IMR-90 (cell line): ENCODE measurements around the gene SCN4A. TPM values are rescaled to one million over a fixed set of nuclear protein-coding genes. Genes with fewer than 3 reads are reported as not detected.

Experiments used
- ATAC-seq: fragments of 200-7000 bp; cut with Tn5 transposase; 2 replicates; pipeline ENCODE4 v1.9.1; 2020; ENCODE audit warnings: low read depth, mild to moderate bottlenecking, moderate library complexity
- BruUV-seq: library from RNA; stranded (reverse); fragments of 400-500 nt; replicated peaks from 2 replicates; lab custom pipeline; 2021; lab: Mats Ljungman, UMichigan
- CTCF ChIA-PET: fragments of 300-600 bp; formaldehyde crosslinking; extraction: SDS; loops from one replicate; lab custom pipeline; 2021; ENCODE audit warnings: antibody characterized with exemption; lab: Yijun Ruan, JAX
- POLR2A ChIA-PET: fragments of 300-600 bp; sonication (Branson Sonifier 250); formaldehyde crosslinking; loops from one replicate; lab custom pipeline; 2022; ENCODE audit warnings: antibody characterized with exemption; ENCODE audit not compliant: unreplicated experiment; lab: Charles Lee
- DNase-seq: peaks from one replicate; pipeline ENCODE4 v3.0.0; 2013
- H2AFZ ChIP-seq: replicated peaks from 2 replicates; pipeline ENCODE3; 2013; ENCODE audit warnings: low read length, mild to moderate bottlenecking; ENCODE audit not compliant: poor library complexity
- H2AK5ac ChIP-seq: 2 replicates; pipeline ENCODE4 v1.6.1; 2013; ENCODE audit warnings: low read depth, low read length, inconsistent platforms
- H2AK9ac ChIP-seq: replicated peaks from 2 replicates; pipeline ENCODE3; 2013; ENCODE audit warnings: mild to moderate bottlenecking, low read depth, low read length, moderate library complexity; ENCODE audit not compliant: poor library complexity
- H2BK120ac ChIP-seq: 2 replicates; pipeline ENCODE4 v1.6.1; 2013; ENCODE audit warnings: low read depth, low read length, inconsistent platforms
- H2BK15ac ChIP-seq: 3 replicates; pipeline ENCODE4 v1.6.1; 2013; ENCODE audit warnings: low read depth, low read length, inconsistent platforms
- H2BK20ac ChIP-seq: 2 replicates; pipeline ENCODE4 v1.6.1; 2013; ENCODE audit warnings: low read depth, mild to moderate bottlenecking, inconsistent platforms, low read length, moderate library complexity
- H2BK5ac ChIP-seq: 2 replicates; pipeline ENCODE4 v1.6.1; 2013; ENCODE audit warnings: mild to moderate bottlenecking, low read depth, low read length, inconsistent platforms; ENCODE audit not compliant: poor library complexity, severe bottlenecking
- H3K14ac ChIP-seq: replicated peaks from 2 replicates; pipeline ENCODE4 v1.6.1; 2013; ENCODE audit warnings: low read depth, low read length, inconsistent platforms
- H3K18ac ChIP-seq: 2 replicates; pipeline ENCODE4 v1.6.1; 2013; ENCODE audit warnings: low read depth, low read length, control low read depth
- H3K23ac ChIP-seq: 2 replicates; pipeline ENCODE4 v1.6.1; 2013; ENCODE audit warnings: low read depth, low read length, inconsistent platforms
- H3K27ac ChIP-seq: 2 replicates; pipeline ENCODE4 v1.5.1; 2013; ENCODE audit warnings: mild to moderate bottlenecking, control low read depth, low read length; ENCODE audit not compliant: insufficient read depth
- H3K27me3 ChIP-seq: 2 replicates; pipeline ENCODE4 v1.6.1; 2013; ENCODE audit warnings: low read length; ENCODE audit not compliant: control insufficient read depth, insufficient read depth
- H3K36me3 ChIP-seq: 2 replicates; pipeline ENCODE4 v1.6.1; 2013; ENCODE audit warnings: low read length, mixed read lengths; ENCODE audit not compliant: control insufficient read depth, insufficient read depth
- H3K4ac ChIP-seq: 2 replicates; pipeline ENCODE4 v1.6.1; 2013; ENCODE audit warnings: low read depth, low read length, inconsistent platforms
- H3K4me1 ChIP-seq: 2 replicates; pipeline ENCODE4 v1.6.1; 2013; ENCODE audit warnings: low read length, mixed read lengths; ENCODE audit not compliant: control insufficient read depth, insufficient read depth
- H3K4me2 ChIP-seq: 2 replicates; pipeline ENCODE4 v1.6.1; 2013; ENCODE audit warnings: low read depth, mild to moderate bottlenecking, control low read depth, low read length, moderate library complexity
- H3K4me3 ChIP-seq: 2 replicates; pipeline ENCODE4 v1.5.1; 2013; ENCODE audit warnings: low read depth, mild to moderate bottlenecking, control low read depth, low read length, moderate library complexity; ENCODE audit not compliant: insufficient read depth
- H3K56ac ChIP-seq: 2 replicates; pipeline ENCODE4 v1.6.1; 2013; ENCODE audit warnings: low read length, inconsistent platforms; ENCODE audit not compliant: insufficient read depth; ENCODE audit errors: extremely low read depth
- H3K79me1 ChIP-seq, 2 experiments: 2 replicates each; pipeline ENCODE4 v1.6.1; 2013; ENCODE audit warnings: low read length in 2 of 2, inconsistent platforms in 1 of 2, low read depth in 1 of 2
- H3K9ac ChIP-seq: 2 replicates; pipeline ENCODE4 v1.6.1; 2013; ENCODE audit warnings: low read depth, low read length, control low read depth
- H3K9me1 ChIP-seq: 2 replicates; pipeline ENCODE4 v1.6.1; 2013; ENCODE audit warnings: low read length, inconsistent platforms; ENCODE audit not compliant: insufficient read depth
- H3K9me3 ChIP-seq: 2 replicates; pipeline ENCODE4 v1.6.1; 2013; ENCODE audit warnings: low read length; ENCODE audit not compliant: control insufficient read depth, insufficient read depth
- H4K20me1 ChIP-seq: 2 replicates; pipeline ENCODE4 v1.6.1; 2013; ENCODE audit warnings: low read length, inconsistent platforms; ENCODE audit not compliant: insufficient read depth
- H4K5ac ChIP-seq: 2 replicates; pipeline ENCODE4 v1.6.1; 2013; ENCODE audit warnings: mild to moderate bottlenecking, low read depth, low read length, control low read depth
- H4K8ac ChIP-seq, 2 experiments: 2 replicates each; pipeline ENCODE4 v1.6.1; 2013; ENCODE audit warnings: low read depth in 2 of 2, low read length in 2 of 2, control low read depth in 1 of 2, inconsistent platforms in 1 of 2
- H4K91ac ChIP-seq: 2 replicates; pipeline ENCODE4 v1.6.1; 2013; ENCODE audit warnings: low read depth, low read length, inconsistent platforms; ENCODE audit not compliant: insufficient read depth
- CEBPB ChIP-seq: IDR thresholded peaks from 2 replicates; pipeline ENCODE4 v1.6.1; 2012; ENCODE audit warnings: low read depth, low read length, improper control_type of control experiment
- CHD1 ChIP-seq: IDR thresholded peaks from 2 replicates; pipeline ENCODE4 v1.6.1; 2012; ENCODE audit warnings: low read depth, low read length, improper control_type of control experiment
- ELK1 ChIP-seq: fragments of 150-350 bp; IDR thresholded peaks from 2 replicates; pipeline ENCODE4 v1.6.1; 2016; ENCODE audit warnings: low read depth, mild to moderate bottlenecking, low read length, moderate library complexity, borderline replicate concordance
- MAFK ChIP-seq: IDR thresholded peaks from 2 replicates; pipeline ENCODE4 v1.6.1; 2012; ENCODE audit warnings: low read depth, low read length, improper control_type of control experiment
- MAZ ChIP-seq: IDR thresholded peaks from 2 replicates; pipeline ENCODE4 v1.6.1; 2012; ENCODE audit warnings: low read depth, mild to moderate bottlenecking, low read length, improper control_type of control experiment, moderate library complexity, borderline replicate concordance
- MXI1 ChIP-seq: IDR thresholded peaks from 2 replicates; pipeline ENCODE4 v1.6.1; 2012; ENCODE audit warnings: low read depth, mild to moderate bottlenecking, low read length, moderate library complexity, borderline replicate concordance
- NFE2L2 ChIP-seq: fragments of 150-350 bp; IDR thresholded peaks from 2 replicates; pipeline ENCODE4 v1.6.1; 2016; ENCODE audit warnings: low read depth, mild to moderate bottlenecking, low read length
- POLR2A ChIP-seq: IDR thresholded peaks from 2 replicates; pipeline ENCODE4 v1.6.1; 2012; ENCODE audit warnings: mild to moderate bottlenecking, low read depth, low read length
- RAD21 ChIP-seq: IDR thresholded peaks from 2 replicates; pipeline ENCODE4 v1.6.1; 2012; ENCODE audit warnings: low read length, improper control_type of control experiment
- RCOR1 ChIP-seq: IDR thresholded peaks from 2 replicates; pipeline ENCODE4 v1.6.1; 2012; ENCODE audit warnings: mild to moderate bottlenecking, low read length, improper control_type of control experiment; ENCODE audit not compliant: insufficient replicate concordance
- RFX5 ChIP-seq: IDR thresholded peaks from 2 replicates; pipeline ENCODE4 v1.8.0; 2012; ENCODE audit warnings: low read depth, mild to moderate bottlenecking, low read length, moderate library complexity
- SMC3 ChIP-seq: fragments of 150-350 bp; IDR thresholded peaks from 2 replicates; pipeline ENCODE4 v1.6.1; 2016; ENCODE audit warnings: low read depth, mild to moderate bottlenecking, antibody characterized with exemption, low read length, moderate library complexity
- WGBS, 2 experiments: methylation state at CpG; one replicate each; pipeline versions ENCODE4 v1.1.5 to v1.1.7; 2013; ENCODE audit warnings: missing lambda C conversion rate in 2 of 2; ENCODE audit not compliant: insufficient read length in 1 of 2; ENCODE audit errors: extremely low coverage in 2 of 2; 5-methylcytosine and 5-hydroxymethylcytosine counted together
- dilution Hi-C: fragments of 300-500 bp; cut with HindIII; formaldehyde crosslinking; loops from one replicate; pipeline ENCODE4 v1.14.3; 2018; ENCODE audit warnings: low sequenced_read_pairs; ENCODE audit not compliant: unreplicated experiment
- in situ Hi-C: fragments of 300-500 bp; cut with MboI; formaldehyde crosslinking; loops from 3 replicates; pipeline ENCODE4 v1.14.3; 2019; ENCODE audit warnings: low sequenced_read_pairs, inconsistent platforms, mixed read lengths
- intact Hi-C: fragments of 100-400 bp; cut with micrococcal nuclease; formaldehyde crosslinking; loops from 2 replicates; pipeline ENCODE4 v1.10.0; 2022
- polyA plus RNA-seq, 3 experiments: library from polyadenylated mRNA; depleted of rRNA; stranded (reverse); fragments of >200 nt; gene quantifications; 2 replicates each; pipeline ENCODE4 v1.2.3, GENCODE V29; 2012; ENCODE audit warnings: low replicate concordance in 1 of 3
- total RNA-seq: library from RNA; depleted of rRNA; stranded (reverse); fragments of >200 nt; gene quantifications from 2 replicates; pipeline ENCODE4 v1.2.3, GENCODE V29; 2012
- TF ChIP-seq, protein P1 (sequence below): fragments of 150-350 bp; IDR thresholded peaks from 2 replicates; pipeline ENCODE4 v1.6.1; 2017; ENCODE audit warnings: mild to moderate bottlenecking, antibody characterized with exemption, low read length, low read depth

The SCN4A gene
- total and polyA plus RNA-seq, 2 of the 4 experiments (the other 2 are of a cell fraction): not detected

- Histone ChIP-seq H3K14ac (no peak overlapping the region), H3K4me2 (no peak overlapping the region), H3K9me3 (no peaks in the 10 kb centered on the region), H4K8ac (no peak overlapping the region), H3K4me1 (no peaks in the 10 kb centered on the region; the same call in 1 of the 2 replicates), H2AK5ac (no peak overlapping the region), H3K4ac (no peak overlapping the region), H3K36me3 (no peaks in the 10 kb centered on the region), H2AFZ (no peak overlapping the region), H4K5ac (no peak overlapping the region), H3K27me3 (peaks cover 18% of the 10 kb centered on the region), H2BK15ac (no peak overlapping the region), H3K23ac (no peak overlapping the region), H4K91ac (no peak overlapping the region), H2BK20ac (no peak overlapping the region), H3K18ac (no peak overlapping the region), H3K9ac (no peak overlapping the region), H3K9me1 (peaks cover 9% of the 10 kb centered on the region), H3K56ac (no peak overlapping the region), H3K4me3 (no peak overlapping the region), H2BK5ac (no peak overlapping the region), H2AK9ac (no peak overlapping the region), H3K27ac (no peak overlapping the region), H3K79me1 (no peaks in the 10 kb centered on the region), H4K20me1 (no peaks in the 10 kb centered on the region), H2BK120ac (no peak overlapping the region)
- no TSS peak for BruUV-seq
- dilution Hi-C loops (no loop called here), in situ Hi-C loops (no loop called here), intact Hi-C loops (no loop called here)
- ChIA-PET POLR2A (no interaction called here), CTCF (no interaction called here)
- TF ChIP-seq POLR2A (no peak), ELK1 (no peak), CHD1 (no peak), MXI1 (no peak), CEBPB (no peak), NFE2L2 (no peak), SMC3 (no peak), MAZ (no peak), RFX5 (no peak), MAFK (no peak), RAD21 (no peak), RCOR1 (no peak)
- TF ChIP-seq, protein P1, sequence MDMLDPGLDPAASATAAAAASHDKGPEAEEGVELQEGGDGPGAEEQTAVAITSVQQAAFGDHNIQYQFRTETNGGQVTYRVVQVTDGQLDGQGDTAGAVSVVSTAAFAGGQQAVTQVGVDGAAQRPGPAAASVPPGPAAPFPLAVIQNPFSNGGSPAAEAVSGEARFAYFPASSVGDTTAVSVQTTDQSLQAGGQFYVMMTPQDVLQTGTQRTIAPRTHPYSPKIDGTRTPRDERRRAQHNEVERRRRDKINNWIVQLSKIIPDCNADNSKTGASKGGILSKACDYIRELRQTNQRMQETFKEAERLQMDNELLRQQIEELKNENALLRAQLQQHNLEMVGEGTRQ: no peak
- DNase-seq (no peak), ATAC-seq (no peak)
- no CpG with 5 or more reads among the region's 7 CpGs for WGBS, 2 experiments
Measured at GRCh38 chr17:64004218-64004770, 31.6 kb upstream of the SCN4A start.
